Caki2 (cell line): ENCODE measurements around the gene STAM. TPM values are rescaled to one million over a fixed set of nuclear protein-coding genes. Genes with fewer than 3 reads are reported as not detected.

Experiments
- DNase-seq: peaks from one replicate; pipeline ENCODE4 v3.0.0-alpha.2; 2015; ENCODE audit warnings: low read depth
- in situ Hi-C: cut with HindIII; loops from 2 replicates; pipeline ENCODE4 v1.10.0; 2016; ENCODE audit warnings: low sequenced_read_pairs, low pct_unique_long_range_greater_than_20kb, mixed read lengths
- total RNA-seq: library from RNA; depleted of rRNA; stranded (reverse); fragments of >200 nt; shearing (Covaris generic); gene quantifications from 2 replicates; pipeline ENCODE4 v1.2.3, GENCODE V29; 2014; ENCODE audit warnings: low replicate concordance

STAM gene
- total RNA-seq, 1 experiment from 2014 or later: 14.3 TPM

GRCh38 chr10:17643339-17643754 is 604 bp upstream of the STAM start:
- in situ Hi-C loops: no loop called here
- no peak for DNase-seq

- no peak for DNase-seq
- in situ Hi-C loops: no loop called here
Observed at GRCh38 chr10:17644485-17644943, 563 bp downstream of the STAM start.

- in situ Hi-C loops: no loop called here
- peak; percentile 35 for DNase-seq
Observed at GRCh38 chr10:17645621-17646345, 1.8 kb downstream of the STAM start.

- in situ Hi-C loops: no loop called here
- no peak for DNase-seq
Observed at GRCh38 chr10:17647326-17647725, 3.4 kb downstream of the STAM start.

GRCh38 chr10:17648243-17649035 is 4.5 kb downstream of the STAM start:
- in situ Hi-C loops: no loop called here
- DNase-seq: no peak

- in situ Hi-C loops: no loop called here
- no peak for DNase-seq
Observed at GRCh38 chr10:17649052-17649451, 5.1 kb downstream of the STAM start.

GRCh38 chr10:17649836-17650235 is 5.9 kb downstream of the STAM start:
- in situ Hi-C loops: no loop called here
- peak; percentile 26 for DNase-seq

GRCh38 chr10:17650416-17650815 is 6.5 kb downstream of the STAM start:
- DNase-seq: peak; percentile 44
- in situ Hi-C loops: no loop called here

GRCh38 chr10:17651896-17652295 is 7.9 kb downstream of the STAM start:
- no peak for DNase-seq
- in situ Hi-C loops: no loop called here

GRCh38 chr10:17652585-17652984 is 8.6 kb downstream of the STAM start:
- in situ Hi-C loops: no loop called here
- peak; percentile 18 for DNase-seq

- in situ Hi-C loops: no loop called here
- DNase-seq: no peak
Observed at GRCh38 chr10:17655009-17655408, 11.1 kb downstream of the STAM start.

GRCh38 chr10:17655567-17656146 is 11.7 kb downstream of the STAM start:
- in situ Hi-C loops: no loop called here
- DNase-seq: peak; percentile 88

- in situ Hi-C loops: no loop called here
- no peak for DNase-seq
Observed at GRCh38 chr10:17657103-17657500, 13.2 kb downstream of the STAM start.

- no peak for DNase-seq
- in situ Hi-C loops: no loop called here
Observed at GRCh38 chr10:17659365-17659764, 15.4 kb downstream of the STAM start.

- DNase-seq: no peak
- in situ Hi-C loops: no loop called here
Observed at GRCh38 chr10:17660921-17661320, 17.0 kb downstream of the STAM start.

GRCh38 chr10:17661510-17661909 is 17.6 kb downstream of the STAM start:
- DNase-seq: no peak
- in situ Hi-C loops: no loop called here

- in situ Hi-C loops: no loop called here
- no peak for DNase-seq
Observed at GRCh38 chr10:17662193-17663138, 18.5 kb downstream of the STAM start.

GRCh38 chr10:17663450-17663849 is 19.5 kb downstream of the STAM start:
- in situ Hi-C loops: no loop called here
- no peak for DNase-seq
